ENCODE measurements around the gene MTTP.

The MTTP gene

DNA sequence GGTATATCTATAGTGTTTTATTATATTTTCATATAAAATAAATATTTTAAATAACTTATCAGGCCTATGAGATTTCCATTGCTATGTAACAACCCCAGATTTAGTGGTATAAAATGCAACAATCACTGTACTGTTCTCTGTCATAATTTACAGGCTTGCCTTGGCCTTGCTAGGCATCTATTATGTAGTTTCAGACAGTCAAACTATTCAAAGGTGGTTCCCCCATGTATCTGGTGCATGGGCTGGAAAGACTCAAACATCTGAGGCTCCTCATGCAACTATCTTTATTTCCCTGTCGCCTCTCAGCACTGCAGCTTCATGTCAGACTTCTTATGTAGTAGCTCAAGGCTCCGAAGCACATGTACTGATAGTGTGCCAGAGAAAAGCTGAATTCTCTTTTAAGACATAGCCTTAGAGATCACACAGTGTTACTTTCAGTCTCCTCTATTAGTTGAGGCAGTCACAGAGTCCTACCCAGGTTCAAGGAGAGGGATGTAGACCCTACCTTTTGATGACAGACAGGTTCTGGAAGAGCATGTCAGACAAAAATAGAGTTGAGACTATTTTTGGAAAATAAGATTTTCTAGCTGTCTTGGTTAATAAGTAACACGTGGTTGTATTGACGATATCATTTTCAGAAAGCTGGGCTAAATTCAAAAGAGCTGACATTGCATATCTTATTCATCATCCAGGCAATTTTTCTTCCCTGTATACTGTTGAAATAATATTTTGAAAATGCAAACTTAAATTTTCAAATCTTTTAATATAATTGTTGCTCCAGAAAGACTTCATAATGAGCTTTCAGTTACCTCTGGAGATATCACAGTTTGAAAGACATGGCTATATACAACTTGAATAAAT, 19.4 kb downstream of the MTTP start:
- no peak for DNase-seq

GRCh38 chr4:99594818-99595217, 20.2 kb downstream of the MTTP start:
- no peak for DNase-seq

GRCh38 chr4:99606716-99607115, 32.1 kb downstream of the MTTP start:
- no peak for DNase-seq

- no peak for DNase-seq
Measured at GRCh38 chr4:99608417-99608816, 33.8 kb downstream of the MTTP start.

- no peak for DNase-seq
Measured at GRCh38 chr4:99610605-99611175, 36.1 kb downstream of the MTTP start.

DNA sequence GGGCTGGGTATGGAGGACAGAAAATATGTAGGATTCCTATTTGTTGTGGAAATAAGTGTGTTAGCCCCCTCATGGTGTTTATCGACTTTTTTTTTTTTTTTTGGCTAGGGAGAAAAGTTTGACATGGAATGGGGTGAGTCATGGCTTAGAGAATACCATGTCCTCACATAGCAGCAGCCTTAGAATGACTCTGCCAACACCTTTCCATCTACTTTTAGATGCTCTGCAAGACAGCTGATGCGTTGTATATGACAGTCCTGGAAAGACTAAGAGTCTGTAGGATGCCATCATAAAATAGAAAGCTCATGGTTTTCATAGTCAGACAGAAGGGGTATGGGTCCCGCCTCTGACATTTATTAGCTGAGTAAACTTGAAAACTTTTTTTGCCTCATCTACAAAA, 37.7 kb downstream of the MTTP start:
- no peak for DNase-seq

DNA sequence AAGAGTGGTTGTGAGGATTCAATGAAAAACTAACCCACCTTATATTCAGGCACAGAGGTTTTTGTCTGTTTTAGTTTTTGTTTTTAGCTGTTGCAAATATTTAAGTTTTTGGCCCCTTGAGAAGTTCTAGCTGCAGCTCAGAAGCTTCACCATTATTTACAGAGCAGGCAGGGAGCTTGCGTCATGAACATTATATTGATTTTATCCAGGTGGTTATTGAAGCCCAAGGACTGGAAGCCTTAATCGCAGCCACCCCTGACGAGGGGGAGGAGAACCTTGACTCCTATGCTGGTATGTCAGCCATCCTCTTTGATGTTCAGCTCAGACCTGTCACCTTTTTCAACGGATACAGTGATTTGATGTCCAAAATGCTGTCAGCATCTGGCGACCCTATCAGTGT, 38.1 kb downstream of the MTTP start:
- no peak for DNase-seq

DNA sequence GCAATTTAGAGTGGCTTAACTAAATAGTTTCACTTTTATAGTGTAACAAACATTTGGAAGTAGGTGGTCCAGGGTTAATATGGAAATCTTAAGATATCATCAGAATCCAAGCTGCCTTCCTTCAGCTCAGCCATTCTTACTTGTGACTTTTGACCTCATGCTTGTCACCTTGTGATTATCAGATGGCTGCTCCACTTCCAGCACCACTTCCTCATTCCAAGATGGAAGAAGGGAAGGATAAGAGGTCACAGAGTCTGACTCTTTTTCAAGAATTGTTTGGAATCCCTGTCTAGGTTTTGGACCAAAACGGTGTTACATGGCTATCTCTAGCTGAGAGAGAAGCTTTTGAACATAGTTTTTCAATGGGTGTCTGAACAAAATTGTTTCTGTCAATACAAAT, 39.9 kb downstream of the MTTP start:
- DNase-seq = no peak

GRCh38 chr4:99615170-99615820, 40.7 kb downstream of the MTTP start:
- no peak for DNase-seq

GRCh38 chr4:99617374-99617773, 42.8 kb downstream of the MTTP start:
- DNase-seq = no peak

GRCh38 chr4:99622341-99622740, 47.7 kb downstream of the MTTP start:
- no peak for DNase-seq

DNA sequence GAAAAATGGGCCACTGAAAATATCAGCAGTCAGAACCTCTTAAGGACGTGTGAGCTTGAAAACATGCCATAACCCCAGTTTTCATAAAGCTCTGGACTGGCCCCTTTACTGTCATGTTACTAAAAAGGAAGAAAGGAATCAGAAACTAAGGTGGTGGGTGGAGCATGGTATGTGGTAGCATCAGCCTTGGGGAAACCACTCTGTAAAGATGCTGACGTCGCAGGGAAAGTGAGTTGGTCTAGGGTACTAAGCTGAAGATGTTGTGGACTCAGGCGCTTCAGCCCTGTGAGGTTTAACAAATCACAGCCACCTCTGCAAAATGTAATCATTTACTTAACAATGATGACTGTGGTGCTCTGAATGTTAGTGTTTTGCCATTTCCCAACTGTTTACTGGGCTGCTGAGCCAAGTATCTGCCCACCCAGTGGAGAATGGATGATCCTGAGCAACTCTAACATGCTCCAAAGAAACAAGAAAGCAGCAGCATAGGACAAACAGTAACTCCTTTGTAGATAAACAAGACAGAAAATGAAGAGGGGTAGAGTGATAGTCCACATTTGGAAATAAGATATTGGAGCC, 49.6 kb downstream of the MTTP start:
- DNase-seq = no peak

DNA sequence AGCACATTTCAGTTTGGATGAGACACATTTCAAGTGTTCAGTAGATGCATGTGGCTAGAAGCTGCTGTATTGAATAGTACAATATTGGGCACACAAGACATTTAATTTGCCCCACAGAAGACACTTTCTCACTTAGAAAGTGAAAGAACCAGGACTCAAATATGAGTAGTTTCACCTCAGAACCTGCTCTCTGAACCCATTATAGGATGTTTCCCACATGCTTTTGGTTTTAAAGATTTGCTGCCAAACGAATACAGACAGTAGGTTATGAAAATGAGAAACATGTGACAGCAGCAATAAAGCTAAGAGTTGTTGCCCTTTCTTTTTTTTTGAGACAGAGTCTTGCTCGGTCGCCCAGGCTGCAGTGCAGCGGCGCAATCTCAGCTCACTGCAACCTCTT, 50.7 kb downstream of the MTTP start:
- DNase-seq = no peak

GRCh38 chr4:99628040-99628439, 53.4 kb downstream of the MTTP start:
- DNase-seq = no peak

DNA sequence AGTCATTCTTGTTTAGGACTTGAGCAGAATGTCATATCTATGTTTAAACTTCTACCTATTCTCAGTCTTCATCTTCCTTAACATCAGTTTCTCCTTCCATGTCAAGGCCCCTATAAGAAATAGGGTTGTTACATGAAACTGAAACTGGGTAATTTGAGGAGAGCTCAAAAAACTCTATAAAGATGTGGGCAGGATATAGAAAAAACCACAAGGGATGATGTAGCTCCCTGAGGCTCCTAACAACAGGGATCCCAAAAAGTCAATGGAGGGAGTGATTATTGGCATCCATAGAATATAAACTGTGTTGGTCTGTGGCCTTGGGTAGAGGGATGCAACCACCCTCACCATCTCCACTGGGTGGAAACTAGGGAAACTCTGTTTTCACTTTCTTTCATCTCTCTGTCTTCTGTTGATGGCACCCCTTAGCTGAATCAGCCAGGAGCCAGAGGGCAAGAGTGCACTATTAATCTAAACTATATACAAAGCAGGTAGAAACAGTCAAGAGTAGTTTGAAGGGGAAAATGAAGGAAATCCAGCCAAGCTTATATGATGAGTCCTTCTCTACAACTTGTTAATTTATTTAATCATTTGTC, 55.4 kb downstream of the MTTP start:
- DNase-seq = no peak

- no peak for DNase-seq
Measured at GRCh38 chr4:99630857-99631360, 56.3 kb downstream of the MTTP start.

- DNase-seq = no peak
Measured at GRCh38 chr4:99633772-99634171, 59.1 kb downstream of the MTTP start.

DNA sequence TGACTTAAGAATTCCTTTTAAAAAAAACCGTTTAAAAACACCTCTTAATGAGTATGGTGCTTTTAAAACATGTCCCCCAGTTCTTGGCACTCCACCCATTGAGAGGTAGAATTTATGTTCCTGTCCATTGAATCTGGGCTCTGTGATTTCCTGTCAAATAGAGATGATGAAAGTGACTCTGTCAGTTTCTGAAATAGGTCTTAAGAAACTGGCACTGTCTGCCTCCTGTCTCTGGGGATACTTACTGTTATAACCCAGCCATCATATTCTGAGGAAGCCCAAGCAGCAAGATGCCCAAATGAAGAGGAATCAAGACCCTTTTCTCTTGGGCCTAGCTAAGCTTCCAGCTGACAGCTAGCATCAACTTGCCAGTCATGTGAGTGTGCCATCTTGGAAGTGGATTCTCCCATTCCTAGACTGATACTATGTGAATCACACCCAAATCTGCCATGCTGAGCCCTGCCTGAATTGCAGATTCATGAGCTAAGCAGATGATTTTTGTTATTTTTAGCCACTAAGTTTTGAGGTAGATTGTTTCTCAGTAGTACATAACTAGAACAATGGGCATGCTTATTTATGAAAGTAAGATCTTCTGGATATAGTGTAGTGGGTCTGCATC, 60.2 kb downstream of the MTTP start:
- DNase-seq = no peak

GRCh38 chr4:99635601-99636000, 61.0 kb downstream of the MTTP start:
- DNase-seq = no peak

GRCh38 chr4:99636422-99636821, 61.8 kb downstream of the MTTP start:
- DNase-seq = no peak

DNA sequence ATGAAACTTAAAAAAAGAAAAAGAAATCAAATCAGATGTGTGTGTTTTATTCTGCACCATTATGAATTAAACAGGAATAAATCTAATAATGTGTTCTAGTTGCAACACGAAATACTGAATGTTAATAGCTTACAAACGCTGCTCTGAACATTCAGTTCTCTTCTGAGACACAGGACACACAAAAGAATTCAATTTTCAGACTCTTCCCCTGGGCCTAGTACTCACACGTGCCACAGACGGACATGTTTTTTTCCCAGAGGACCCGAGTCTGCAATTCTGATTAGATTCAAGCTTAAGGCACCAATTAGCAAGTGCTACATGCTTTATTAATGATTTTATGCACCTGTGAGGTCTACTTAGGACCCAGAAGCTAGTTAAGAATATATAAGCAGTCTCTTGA, 62.5 kb downstream of the MTTP start:
- DNase-seq = no peak

DNA sequence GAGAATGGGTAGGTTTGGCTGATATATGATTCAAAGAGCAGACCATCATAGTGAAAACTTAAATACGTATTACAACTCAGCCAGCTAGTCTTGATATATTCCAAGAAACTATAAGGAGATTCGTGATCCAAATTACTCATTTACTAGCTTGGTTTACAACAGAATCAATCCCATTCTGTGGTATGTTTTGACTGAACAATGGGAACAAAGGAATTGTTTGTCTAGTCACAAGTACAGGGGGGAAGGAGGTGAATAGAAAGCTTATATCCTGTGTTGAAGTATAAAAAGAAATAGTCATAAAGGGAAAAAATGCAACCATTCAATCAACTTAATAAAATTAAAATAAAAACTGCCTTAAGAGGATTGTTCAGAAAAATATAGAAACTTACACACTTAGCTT, 66.1 kb downstream of the MTTP start:
- no peak for DNase-seq

All from NCI-H526 (cell line).